Purkinje cell (primary cell): Measurements from ENCODE around the gene ACP4. TPM values are rescaled to one million over a fixed set of nuclear protein-coding genes. Genes with fewer than 3 reads are reported as not detected.

Experiments
- polyA plus RNA-seq: library from polyadenylated mRNA; unstranded; fragments of >200 nt; fragmentation: Nextera tagmentation; gene quantifications from 2 replicates; pipeline ENCODE4 v1.2.1, GENCODE V29; 2014

Gene ACP4, protein sequence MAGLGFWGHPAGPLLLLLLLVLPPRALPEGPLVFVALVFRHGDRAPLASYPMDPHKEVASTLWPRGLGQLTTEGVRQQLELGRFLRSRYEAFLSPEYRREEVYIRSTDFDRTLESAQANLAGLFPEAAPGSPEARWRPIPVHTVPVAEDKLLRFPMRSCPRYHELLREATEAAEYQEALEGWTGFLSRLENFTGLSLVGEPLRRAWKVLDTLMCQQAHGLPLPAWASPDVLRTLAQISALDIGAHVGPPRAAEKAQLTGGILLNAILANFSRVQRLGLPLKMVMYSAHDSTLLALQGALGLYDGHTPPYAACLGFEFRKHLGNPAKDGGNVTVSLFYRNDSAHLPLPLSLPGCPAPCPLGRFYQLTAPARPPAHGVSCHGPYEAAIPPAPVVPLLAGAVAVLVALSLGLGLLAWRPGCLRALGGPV
- polyA plus RNA-seq: not detected in 2 replicates

GRCh38 chr19:50790396-50790795 is at the start of gene ACP4:
Gene ACP4 (plus strand): TSS chr19:50790415. CDS start chr19:50790415, 0 bp downstream.

DNA sequence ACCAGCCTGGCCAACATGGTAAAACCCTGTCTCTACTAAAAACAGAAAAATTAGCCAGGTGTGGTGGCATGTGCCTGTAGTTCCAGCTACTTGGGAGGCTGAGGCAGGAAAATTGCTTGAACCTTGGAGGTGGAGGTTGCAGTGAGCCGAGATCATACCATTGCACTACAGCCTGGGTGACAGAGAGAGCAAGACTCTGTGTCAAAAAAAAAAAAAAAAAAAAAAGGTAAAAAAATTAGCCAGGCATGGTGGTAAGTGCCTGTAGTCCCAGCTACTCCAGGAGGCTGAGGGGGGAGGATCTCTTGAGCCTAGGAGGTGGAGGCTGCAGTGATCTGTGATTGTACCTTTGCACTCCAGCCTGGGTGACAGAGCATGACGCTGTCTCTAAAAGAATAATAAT is 20.1 kb upstream of the ACP4 start, which contains the start of gene GPR32:
GPR32 (plus strand) TSS at position 301 of the 400 bp plus-strand sequence. CDS start 137 bp downstream, outside the sequence.

GRCh38 chr19:50823389-50824042 is 33.3 kb downstream of the ACP4 start, which contains the start of gene KLK1:
Gene KLK1 (minus strand): TSS chr19:50823787. CDS start chr19:50823748, 39 bp downstream.

DNA sequence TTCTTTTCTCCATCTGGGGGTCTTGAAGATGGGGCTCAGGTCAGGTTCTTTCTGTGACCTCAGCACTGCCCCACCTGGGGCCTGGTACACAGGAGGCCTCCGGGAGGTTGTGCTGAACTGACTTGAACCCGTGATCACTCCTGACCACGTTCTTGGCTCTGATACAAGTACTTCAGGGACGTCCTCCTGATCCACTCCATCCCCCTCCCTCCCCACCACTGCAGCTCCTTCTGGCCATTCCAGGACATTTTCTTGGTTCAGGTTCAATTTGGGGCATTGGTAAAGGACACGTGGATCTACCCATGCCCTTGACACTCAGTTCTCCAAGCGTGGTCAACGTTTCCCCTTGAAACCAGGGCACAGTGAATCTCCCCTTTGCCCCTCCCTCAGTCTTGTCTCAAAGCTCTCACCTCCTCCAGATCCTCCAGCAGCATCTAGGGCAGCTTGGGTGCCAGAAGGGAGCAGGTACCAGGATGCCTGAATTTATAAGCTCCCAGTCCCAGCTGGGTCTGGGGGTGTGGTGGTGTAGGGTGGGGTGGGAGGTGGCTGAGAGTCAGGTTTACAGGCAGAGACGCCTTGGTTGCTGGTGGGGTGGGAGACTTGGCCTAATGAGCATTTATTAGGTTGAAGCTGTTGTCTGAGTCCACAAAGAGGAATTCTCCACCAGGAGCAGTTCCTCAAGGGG is 43.0 kb downstream of the ACP4 start, which contains the start of gene KLK15:
KLK15 (minus strand) TSS at position 458 of the 685 bp plus-strand sequence. CDS start 2,082 bp downstream, outside the sequence.

Other genes starting within 250 kb of the ACP4 start
- 0.42 and 0.80 TPM in 2 replicates for gene LRRC4B, start 222.0 kb upstream of the ACP4 start, polyA plus RNA-seq
- 1.3 and 2.3 TPM in 2 replicates for gene SYT3, start 150.5 kb upstream of the ACP4 start, polyA plus RNA-seq
- not detected in 2 replicates for gene C19orf81, start 141.0 kb upstream of the ACP4 start, polyA plus RNA-seq
- 0.11 TPM in 2 replicates for gene SHANK1, start 70.6 kb upstream of the ACP4 start, polyA plus RNA-seq
- 2.5 and 6.0 TPM in 2 replicates for gene CLEC11A, start 67.1 kb upstream of the ACP4 start, polyA plus RNA-seq
- not detected in 2 replicates for gene GPR32, start 20.0 kb upstream of the ACP4 start, polyA plus RNA-seq
- not detected in 2 replicates for gene KLK1, start 33.4 kb downstream of the ACP4 start, polyA plus RNA-seq
- gene KLK15, start 43.2 kb downstream of the ACP4 start, polyA plus RNA-seq: not detected in 2 replicates
- gene KLK3, start 64.5 kb downstream of the ACP4 start, polyA plus RNA-seq: not detected in 2 replicates
- gene KLK2, start 83.0 kb downstream of the ACP4 start, polyA plus RNA-seq: 0.20 TPM in 1 of 2 replicates, not detected in the other
- not detected in 2 replicates for gene KLK4, start 121.0 kb downstream of the ACP4 start, polyA plus RNA-seq
- gene KLK5, start 162.6 kb downstream of the ACP4 start, polyA plus RNA-seq: 5.6 TPM in 1 of 2 replicates, not detected in the other
- 2.6 and 2.8 TPM in 2 replicates for gene KLK6, start 179.2 kb downstream of the ACP4 start, polyA plus RNA-seq
- 14.9 and 18.1 TPM in 2 replicates for gene KLK7, start 193.5 kb downstream of the ACP4 start, polyA plus RNA-seq
- 194 and 292 TPM in 2 replicates for gene KLK8, start 211.2 kb downstream of the ACP4 start, polyA plus RNA-seq
- gene KLK10, start 229.3 kb downstream of the ACP4 start, polyA plus RNA-seq: 0.16 and 3.9 TPM in 2 replicates
- not detected in 2 replicates for gene KLK11, start 236.2 kb downstream of the ACP4 start, polyA plus RNA-seq
- gene KLK12, start 244.6 kb downstream of the ACP4 start, polyA plus RNA-seq: not detected in 2 replicates